Measurements from ENCODE around the gene DTD1. TPM values are rescaled to one million over a fixed set of nuclear protein-coding genes. Genes with fewer than 3 reads are reported as not detected.

The DTD1 gene
- polyA plus RNA-seq = 10 to 100 TPM; 47.4 to 68.3 (median 66.6) TPM

GRCh38 chr20:18587665-18588573, at the start of gene DTD1:
Gene DTD1, plus strand, starts transcription at chr20:18588054. Its CDS starts 19 bp downstream, at chr20:18588073.
- peaks cover 24 to 36% of the 10 kb centered on the region in 2 donors for H3K4me1 Mint-ChIP-seq
- DNase-seq = peak; percentile 84 to 88 (median 85)
- H3K27ac Mint-ChIP-seq = peak within 1 kb of the TSS; percentile 70 to 95 (median 86)
- H3K36me3 Mint-ChIP-seq = no peaks in the 10 kb centered on the region
- H3K27me3 Mint-ChIP-seq (ENCODE audit: low read depth in 3 of 3) = peaks cover 0 to 3% (median 0%) of the 10 kb centered on the region in 3 donors
- H3K4me3 Mint-ChIP-seq = peak within 1 kb of the TSS; percentile 88 to 92 (median 91)
- H3K9me3 Mint-ChIP-seq = no peaks in the 10 kb centered on the region

- DNase-seq = no peak
- Mint-ChIP-seq H3K36me3 (peaks cover 12 to 54% (median 35%) of the 10 kb centered on the region in 3 donors), H3K27ac (no peak overlapping the region), H3K4me1 (no peaks in the 10 kb centered on the region), H3K9me3 (no peaks in the 10 kb centered on the region), H3K4me3 (no peak overlapping the region), H3K27me3 (ENCODE audit: low read depth in 3 of 3) (peaks cover 0 to 6% (median 3%) of the 10 kb centered on the region in 3 donors)
Measured at GRCh38 chr20:18541741-18542140, 46.1 kb upstream of the DTD1 start.

- Mint-ChIP-seq H3K4me3 (no peak overlapping the region), H3K36me3 (peaks cover 10 to 54% (median 38%) of the 10 kb centered on the region in 3 donors), H3K27ac (peak overlapping the region in 2 of 6 donors; percentile 69 to 83), H3K27me3 (ENCODE audit: low read depth in 3 of 3) (peaks cover 0 to 6% (median 3%) of the 10 kb centered on the region in 3 donors), H3K4me1 (no peaks in the 10 kb centered on the region), H3K9me3 (no peaks in the 10 kb centered on the region)
- no peak for DNase-seq
Measured at GRCh38 chr20:18543216-18543615, 44.6 kb upstream of the DTD1 start.

GRCh38 chr20:18543932-18544331, 43.9 kb upstream of the DTD1 start:
- Mint-ChIP-seq H3K4me3 (no peak overlapping the region), H3K36me3 (peaks cover 14 to 59% (median 43%) of the 10 kb centered on the region in 3 donors), H3K27ac (peak overlapping the region in 1 of 6 donors; percentile 12)

GRCh38 chr20:18545566-18545965, 42.3 kb upstream of the DTD1 start:
- peaks cover 0 to 6% (median 0%) of the 10 kb centered on the region in 3 donors for H3K27me3 Mint-ChIP-seq (ENCODE audit: low read depth in 3 of 3)
- H3K27ac Mint-ChIP-seq = peak overlapping the region in 2 of 6 donors; percentile 23 to 27
- H3K4me3 Mint-ChIP-seq = no peak overlapping the region
- no peak for DNase-seq
- H3K36me3 Mint-ChIP-seq = peaks cover 11 to 52% (median 39%) of the 10 kb centered on the region in 3 donors
- H3K9me3 Mint-ChIP-seq = no peaks in the 10 kb centered on the region
- H3K4me1 Mint-ChIP-seq = no peaks in the 10 kb centered on the region

More at GRCh38 chr20:18543932-18544331, 43.9 kb upstream of the DTD1 start:
- H3K4me1 Mint-ChIP-seq = no peaks in the 10 kb centered on the region
- DNase-seq = no peak
- H3K27me3 Mint-ChIP-seq (ENCODE audit: low read depth in 3 of 3) = peaks cover 0 to 6% (median 3%) of the 10 kb centered on the region in 3 donors
- H3K9me3 Mint-ChIP-seq = no peaks in the 10 kb centered on the region

- H3K27ac Mint-ChIP-seq = peak overlapping the region in 2 of 6 donors; percentile 44 to 64
Measured at GRCh38 chr20:18548465-18548864, 39.4 kb upstream of the DTD1 start.

GRCh38 chr20:18553746-18554145, 34.1 kb upstream of the DTD1 start:
- Mint-ChIP-seq H3K36me3 (peaks cover 24 to 54% (median 28%) of the 10 kb centered on the region in 3 donors), H3K4me1 (no peaks in the 10 kb centered on the region), H3K9me3 (no peaks in the 10 kb centered on the region), H3K27ac (peak overlapping the region in 2 of 6 donors; percentile 7 to 33), H3K4me3 (no peak overlapping the region), H3K27me3 (ENCODE audit: low read depth in 3 of 3) (peaks cover 0 to 2% (median 0%) of the 10 kb centered on the region in 3 donors)
- no peak for DNase-seq

More at GRCh38 chr20:18548465-18548864, 39.4 kb upstream of the DTD1 start:
- H3K27me3 Mint-ChIP-seq (ENCODE audit: low read depth in 3 of 3) = peaks cover 0 to 3% (median 0%) of the 10 kb centered on the region in 3 donors
- no peak overlapping the region for H3K4me3 Mint-ChIP-seq
- peaks cover 19 to 51% (median 39%) of the 10 kb centered on the region in 3 donors for H3K36me3 Mint-ChIP-seq
- H3K9me3 Mint-ChIP-seq = no peaks in the 10 kb centered on the region
- no peak for DNase-seq
- no peaks in the 10 kb centered on the region for H3K4me1 Mint-ChIP-seq

GRCh38 chr20:18566892-18567738, 20.7 kb upstream of the DTD1 start, which contains the start of gene SMIM26:
Gene SMIM26, plus strand, starts transcription at chr20:18567432. Its CDS starts 47 bp downstream, at chr20:18567479.
- peak; percentile 88 to 92 (median 91) for DNase-seq
- H3K4me1 Mint-ChIP-seq = peaks cover 21 to 27% of the 10 kb centered on the region in 2 donors
- peaks cover 8 to 9% (median 8%) of the 10 kb centered on the region in 3 donors for H3K27me3 Mint-ChIP-seq (ENCODE audit: low read depth in 3 of 3)
- H3K27ac Mint-ChIP-seq = peak within 1 kb of the TSS; percentile 98 to 99 (median 98)
- H3K4me3 Mint-ChIP-seq = peak within 1 kb of the TSS; percentile 91 to 99 (median 98)
- H3K36me3 Mint-ChIP-seq = peaks cover 10 to 25% (median 15%) of the 10 kb centered on the region in 3 donors
- H3K9me3 Mint-ChIP-seq = no peaks in the 10 kb centered on the region

GRCh38 chr20:18567739-18568091, 20.1 kb upstream of the DTD1 start:
- peaks cover 21 to 27% of the 10 kb centered on the region in 2 donors for H3K4me1 Mint-ChIP-seq

GRCh38 chr20:18571009-18571408, 16.8 kb upstream of the DTD1 start:
- H3K4me3 Mint-ChIP-seq = no peak overlapping the region
- H3K27me3 Mint-ChIP-seq (ENCODE audit: low read depth in 3 of 3) = peaks cover 6 to 9% (median 8%) of the 10 kb centered on the region in 3 donors
- peaks cover 5 to 18% (median 13%) of the 10 kb centered on the region in 3 donors for H3K36me3 Mint-ChIP-seq
- H3K4me1 Mint-ChIP-seq = peaks cover 21 to 27% of the 10 kb centered on the region in 2 donors
- H3K27ac Mint-ChIP-seq = peak overlapping the region in 1 of 6 donors; percentile 3
- no peaks in the 10 kb centered on the region for H3K9me3 Mint-ChIP-seq
- DNase-seq = no peak

More at GRCh38 chr20:18567739-18568091, 20.1 kb upstream of the DTD1 start:
- Mint-ChIP-seq H3K9me3 (no peaks in the 10 kb centered on the region), H3K4me3 (peak overlapping the region; percentile 91 to 99 (median 98)), H3K36me3 (peaks cover 8 to 22% (median 16%) of the 10 kb centered on the region in 3 donors), H3K27ac (peak overlapping the region; percentile 98 to 99 (median 98)), H3K27me3 (ENCODE audit: low read depth in 3 of 3) (peaks cover 6 to 9% (median 8%) of the 10 kb centered on the region in 3 donors)
- DNase-seq = no peak

- Mint-ChIP-seq H3K4me3 (no peak overlapping the region), H3K36me3 (peaks cover 5 to 18% (median 13%) of the 10 kb centered on the region in 3 donors), H3K27ac (peak overlapping the region in 2 of 6 donors; percentile 9 to 23), H3K4me1 (peaks cover 17 to 22% of the 10 kb centered on the region in 2 donors), H3K27me3 (ENCODE audit: low read depth in 3 of 3) (peaks cover 6 to 9% (median 8%) of the 10 kb centered on the region in 3 donors), H3K9me3 (no peaks in the 10 kb centered on the region)
- no peak for DNase-seq
Measured at GRCh38 chr20:18571578-18571977, 16.3 kb upstream of the DTD1 start.

GRCh38 chr20:18577942-18578341, 9.9 kb upstream of the DTD1 start:
- no peaks in the 10 kb centered on the region for H3K4me1 Mint-ChIP-seq
- no peaks in the 10 kb centered on the region for H3K36me3 Mint-ChIP-seq
- H3K9me3 Mint-ChIP-seq = no peaks in the 10 kb centered on the region
- no peak for DNase-seq
- no peak overlapping the region for H3K4me3 Mint-ChIP-seq
- no peaks in the 10 kb centered on the region for H3K27me3 Mint-ChIP-seq (ENCODE audit: low read depth in 3 of 3)
- no peak overlapping the region for H3K27ac Mint-ChIP-seq

- Mint-ChIP-seq H3K4me1 (no peaks in the 10 kb centered on the region), H3K9me3 (no peaks in the 10 kb centered on the region), H3K27ac (no peak overlapping the region), H3K36me3 (no peaks in the 10 kb centered on the region), H3K4me3 (no peak overlapping the region), H3K27me3 (ENCODE audit: low read depth in 3 of 3) (no peaks in the 10 kb centered on the region)
- no peak for DNase-seq
Measured at GRCh38 chr20:18578581-18578980, 9.3 kb upstream of the DTD1 start.
